Measurements from ENCODE around the gene ADGRL3.

Gene ADGRL3

DNA sequence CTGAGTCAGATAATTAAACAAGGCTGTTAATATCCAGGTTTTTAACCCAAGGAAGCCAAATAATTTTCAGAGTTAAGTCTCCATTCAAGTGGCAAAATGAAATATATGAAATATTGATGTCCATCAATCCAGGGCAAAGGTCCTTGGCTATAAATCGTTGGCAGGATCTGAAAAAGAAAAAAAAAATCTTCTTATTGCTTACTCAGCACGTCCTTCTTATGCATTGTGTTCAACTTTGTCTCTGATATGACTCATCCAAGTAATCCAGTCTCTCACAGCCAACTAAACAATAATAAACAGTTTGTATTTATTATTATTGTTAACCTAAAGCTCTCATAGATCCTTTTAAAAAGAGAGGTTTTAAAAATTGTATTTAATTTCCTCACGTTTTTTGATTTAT is 851.2 kb downstream of the ADGRL3 start:
- DNase-seq (ENCODE audit: low read depth in 1 of 2, low spot score in 1 of 2): no peak

GRCh38 chr4:62053974-62054373 is 853.8 kb downstream of the ADGRL3 start:
- DNase-seq (ENCODE audit: low read depth in 1 of 2, low spot score in 1 of 2): no peak

GRCh38 chr4:62057031-62057430 is 856.9 kb downstream of the ADGRL3 start:
- no peak for DNase-seq (ENCODE audit: low read depth in 1 of 2, low spot score in 1 of 2)

GRCh38 chr4:62058571-62058970 is 858.4 kb downstream of the ADGRL3 start:
- DNase-seq (ENCODE audit: low read depth in 1 of 2, low spot score in 1 of 2): no peak

DNA sequence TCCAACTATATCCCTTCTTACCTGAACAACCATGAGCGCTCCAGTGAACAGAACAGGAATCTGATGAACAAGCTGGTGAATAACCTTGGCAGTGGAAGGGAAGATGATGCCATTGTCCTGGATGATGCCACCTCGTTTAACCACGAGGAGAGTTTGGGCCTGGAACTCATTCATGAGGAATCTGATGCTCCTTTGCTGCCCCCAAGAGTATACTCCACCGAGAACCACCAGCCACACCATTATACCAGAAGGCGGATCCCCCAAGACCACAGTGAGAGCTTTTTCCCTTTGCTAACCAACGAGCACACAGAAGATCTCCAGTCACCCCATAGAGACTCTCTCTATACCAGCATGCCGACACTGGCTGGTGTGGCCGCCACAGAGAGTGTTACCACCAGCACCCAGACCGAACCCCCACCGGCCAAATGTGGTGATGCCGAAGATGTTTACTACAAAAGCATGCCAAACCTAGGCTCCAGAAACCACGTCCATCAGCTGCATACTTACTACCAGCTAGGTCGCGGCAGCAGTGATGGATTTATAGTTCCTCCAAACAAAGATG is 870.2 kb downstream of the ADGRL3 start:
- no peak for DNase-seq (ENCODE audit: low read depth in 1 of 2, low spot score in 1 of 2)

DNA sequence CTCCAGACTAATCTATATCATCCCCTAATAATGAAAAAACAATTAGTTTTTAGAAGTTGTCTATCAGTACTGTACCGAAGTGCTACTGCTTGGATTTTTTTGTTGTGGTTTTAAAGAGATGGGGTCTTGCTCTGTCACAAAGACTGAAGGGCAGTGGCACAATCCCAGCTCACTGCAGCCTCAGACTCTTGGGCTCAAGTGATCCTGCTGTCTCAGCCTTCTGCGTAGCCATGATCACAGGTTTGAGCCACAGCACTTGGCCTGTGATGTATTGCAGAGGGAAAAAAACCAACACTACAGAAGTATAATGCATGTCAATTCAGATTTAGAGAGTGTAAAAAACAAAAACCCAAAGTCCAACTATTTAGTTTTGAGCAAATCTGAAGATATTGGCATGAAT is 875.0 kb downstream of the ADGRL3 start:
- DNase-seq (ENCODE audit: low read depth in 1 of 2, low spot score in 1 of 2): no peak

GRCh38 chr4:62075521-62075920 is 875.4 kb downstream of the ADGRL3 start:
- DNase-seq (ENCODE audit: low read depth in 1 of 2, low spot score in 1 of 2): no peak

DNA sequence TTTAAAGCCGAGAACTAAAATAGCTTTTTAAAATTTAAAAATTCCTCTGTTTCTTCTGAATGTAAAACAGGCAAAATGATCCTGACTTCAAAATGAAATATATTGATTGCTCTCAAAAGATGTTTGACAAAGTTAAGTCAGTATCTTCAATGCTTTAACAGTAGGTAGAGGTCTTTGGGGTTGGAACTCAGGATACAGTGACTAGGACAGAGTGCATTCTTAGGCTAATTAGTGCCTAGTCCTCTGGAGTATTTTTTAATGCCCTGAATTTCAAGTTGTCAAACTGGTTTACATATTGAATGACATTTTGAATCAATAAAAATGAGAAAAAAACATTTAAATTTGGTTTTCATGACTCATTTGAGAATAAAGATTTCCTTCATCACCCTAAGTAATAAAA is 877.3 kb downstream of the ADGRL3 start:
- no peak for DNase-seq (ENCODE audit: low read depth in 1 of 2, low spot score in 1 of 2)

DNA sequence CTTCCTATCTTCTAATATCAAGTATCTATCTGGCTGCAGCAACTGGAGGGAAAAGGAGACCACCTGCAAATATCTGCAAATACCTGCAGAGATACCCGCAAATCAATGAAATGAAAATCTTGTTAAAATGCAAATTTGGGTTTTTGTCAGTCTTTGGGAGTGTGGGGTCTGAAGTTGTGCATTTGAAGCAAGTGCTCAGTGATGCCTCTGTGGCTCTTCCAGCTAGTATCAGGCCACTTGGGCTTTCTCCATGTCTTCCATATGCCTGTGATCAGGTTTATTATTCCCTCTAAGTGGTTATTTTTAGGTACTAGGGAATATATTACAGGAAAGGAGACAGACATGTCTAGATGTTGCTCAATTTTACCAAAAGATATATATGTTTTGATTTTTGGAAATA is 880.3 kb downstream of the ADGRL3 start:
- no peak for DNase-seq (ENCODE audit: low read depth in 1 of 2, low spot score in 1 of 2)

DNA sequence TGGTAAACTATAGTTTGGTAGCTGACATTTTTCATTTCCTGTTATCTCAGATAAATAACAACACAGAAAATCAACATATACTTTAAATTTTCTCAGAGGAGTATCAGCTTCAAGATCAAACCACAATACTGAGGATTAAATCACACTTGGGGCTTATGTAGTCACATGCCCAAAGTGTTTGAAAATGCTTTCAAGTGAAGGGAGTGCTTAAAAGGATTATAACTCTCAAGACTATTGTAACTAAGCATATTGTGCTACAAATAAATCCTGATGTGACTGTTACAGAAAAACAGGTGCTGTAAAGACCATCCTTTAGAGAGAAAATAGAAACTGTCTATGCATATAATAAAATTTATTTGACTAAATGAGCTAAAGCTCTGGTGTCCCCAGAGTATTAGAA is 887.6 kb downstream of the ADGRL3 start:
- no peak for DNase-seq (ENCODE audit: low read depth in 1 of 2, low spot score in 1 of 2)

- DNase-seq (ENCODE audit: low read depth in 1 of 2, low spot score in 1 of 2): no peak
Observed at GRCh38 chr4:62093735-62094134, 893.6 kb downstream of the ADGRL3 start.

GRCh38 chr4:62096881-62097280 is 896.8 kb downstream of the ADGRL3 start:
- DNase-seq (ENCODE audit: low read depth in 1 of 2, low spot score in 1 of 2): no peak

DNA sequence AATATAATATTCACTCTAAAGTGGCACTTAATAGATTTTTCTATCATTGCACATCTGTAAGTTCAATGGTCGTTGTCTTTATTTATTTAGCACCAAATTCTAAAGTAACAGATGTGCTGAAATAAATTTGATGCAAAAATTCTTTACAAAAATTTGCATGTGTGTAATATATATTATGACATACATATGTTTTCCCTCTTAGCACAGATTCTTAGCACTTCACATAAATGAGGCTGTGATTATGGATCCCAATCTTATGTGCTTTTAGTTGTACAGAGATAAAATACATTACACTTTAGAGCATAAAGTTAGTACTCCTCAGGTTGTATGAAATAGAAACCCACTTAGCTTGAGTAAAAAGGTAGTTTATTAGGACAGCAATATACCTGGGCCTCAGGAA is 915.1 kb downstream of the ADGRL3 start:
- no peak for DNase-seq (ENCODE audit: low read depth in 1 of 2, low spot score in 1 of 2)

DNA sequence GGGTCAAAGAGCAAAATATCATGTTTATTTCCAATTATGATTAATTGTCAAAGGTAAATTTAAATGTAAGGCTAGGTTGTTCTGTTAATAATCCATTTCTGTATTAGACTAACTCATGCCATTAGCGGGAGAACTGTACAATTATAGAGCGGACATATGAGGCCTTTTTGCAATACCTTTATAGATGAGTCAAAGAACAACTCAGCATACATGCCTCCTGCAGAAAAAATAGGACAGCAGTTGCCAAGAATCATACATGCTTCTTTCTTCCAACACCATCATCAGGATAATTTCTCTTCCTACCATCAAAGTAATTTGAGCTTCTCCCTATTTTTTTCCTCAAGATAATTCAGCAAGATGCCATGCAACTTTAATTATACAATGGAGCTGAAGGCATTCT is 917.8 kb downstream of the ADGRL3 start:
- DNase-seq (ENCODE audit: low read depth in 1 of 2, low spot score in 1 of 2): no peak

GRCh38 chr4:62118558-62118957 is 918.4 kb downstream of the ADGRL3 start:
- DNase-seq (ENCODE audit: low read depth in 1 of 2, low spot score in 1 of 2): no peak

DNA sequence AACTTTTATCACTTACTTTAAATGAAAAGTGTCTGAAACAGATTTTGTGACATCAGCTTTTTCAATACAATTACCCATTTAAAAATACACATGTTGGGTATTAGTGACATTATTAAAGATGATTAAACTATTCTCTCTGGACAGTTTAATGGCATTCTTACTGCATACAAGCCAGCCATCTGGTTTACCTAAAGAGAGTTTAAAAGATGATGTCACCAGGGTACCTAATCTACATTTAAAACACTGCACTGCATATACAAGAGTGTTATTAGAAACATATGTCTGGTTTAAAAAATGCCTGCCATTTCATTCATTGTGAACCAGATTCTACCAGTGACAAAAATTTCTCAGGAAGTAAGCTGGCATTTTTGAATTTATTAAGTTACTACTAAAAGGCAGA is 919.1 kb downstream of the ADGRL3 start:
- no peak for DNase-seq (ENCODE audit: low read depth in 1 of 2, low spot score in 1 of 2)

DNA sequence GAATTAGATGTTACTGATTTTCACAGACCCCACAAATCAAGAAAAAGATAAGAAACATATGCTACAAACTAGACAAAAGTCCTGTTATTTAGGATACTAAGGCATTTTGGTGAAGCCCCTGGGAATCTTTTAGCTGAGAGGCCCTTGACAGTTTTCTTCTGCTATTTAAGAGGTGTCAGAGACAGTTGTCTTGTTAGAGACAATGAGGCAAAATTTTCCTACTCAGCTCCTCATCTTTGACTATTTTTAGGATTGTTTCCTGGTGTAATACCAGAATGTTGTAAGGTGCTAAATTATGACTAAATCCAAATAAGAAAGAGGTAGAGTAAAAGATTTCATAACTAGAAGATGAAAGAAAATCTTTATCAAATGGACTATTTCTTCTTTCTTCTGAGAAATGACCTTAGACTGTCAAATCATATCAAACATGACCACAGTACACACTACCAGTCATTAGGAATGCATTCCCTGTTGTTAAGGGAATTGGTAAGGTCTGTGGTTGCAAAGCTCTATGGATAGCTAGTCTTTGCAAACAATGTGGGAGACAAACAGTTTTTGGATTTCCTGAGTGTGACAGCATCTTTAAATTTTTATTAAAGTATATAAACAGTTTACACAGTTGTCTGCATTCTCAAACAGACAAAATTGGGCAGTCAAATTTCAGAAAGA is 926.1 kb downstream of the ADGRL3 start:
- no peak for DNase-seq (ENCODE audit: low read depth in 1 of 2, low spot score in 1 of 2)

Data from activated T-helper 1 cell treated with anti-CD3 and anti-CD28 coated beads, Interleukin-2, amount 50 U/mL, for 16 hours (primary cell).